K562 treated with DMSO at 1 percent for 48 hours (cell line): ENCODE results near the gene UBAC2. TPM values are rescaled to one million over a fixed set of nuclear protein-coding genes. Genes with fewer than 3 reads are reported as not detected.

Source experiments
- total RNA-seq: library from RNA; unstranded; fragments of 300-600 nt; gene quantifications from 2 replicates; pipeline ENCODE4 v1.2.3, GENCODE V29; 2022; ENCODE audit warnings: low replicate concordance; ENCODE audit errors: extremely low read depth

The UBAC2 gene, protein sequence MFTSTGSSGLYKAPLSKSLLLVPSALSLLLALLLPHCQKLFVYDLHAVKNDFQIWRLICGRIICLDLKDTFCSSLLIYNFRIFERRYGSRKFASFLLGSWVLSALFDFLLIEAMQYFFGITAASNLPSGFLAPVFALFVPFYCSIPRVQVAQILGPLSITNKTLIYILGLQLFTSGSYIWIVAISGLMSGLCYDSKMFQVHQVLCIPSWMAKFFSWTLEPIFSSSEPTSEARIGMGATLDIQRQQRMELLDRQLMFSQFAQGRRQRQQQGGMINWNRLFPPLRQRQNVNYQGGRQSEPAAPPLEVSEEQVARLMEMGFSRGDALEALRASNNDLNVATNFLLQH
- total RNA-seq, result not detected in 2 replicates

DNA sequence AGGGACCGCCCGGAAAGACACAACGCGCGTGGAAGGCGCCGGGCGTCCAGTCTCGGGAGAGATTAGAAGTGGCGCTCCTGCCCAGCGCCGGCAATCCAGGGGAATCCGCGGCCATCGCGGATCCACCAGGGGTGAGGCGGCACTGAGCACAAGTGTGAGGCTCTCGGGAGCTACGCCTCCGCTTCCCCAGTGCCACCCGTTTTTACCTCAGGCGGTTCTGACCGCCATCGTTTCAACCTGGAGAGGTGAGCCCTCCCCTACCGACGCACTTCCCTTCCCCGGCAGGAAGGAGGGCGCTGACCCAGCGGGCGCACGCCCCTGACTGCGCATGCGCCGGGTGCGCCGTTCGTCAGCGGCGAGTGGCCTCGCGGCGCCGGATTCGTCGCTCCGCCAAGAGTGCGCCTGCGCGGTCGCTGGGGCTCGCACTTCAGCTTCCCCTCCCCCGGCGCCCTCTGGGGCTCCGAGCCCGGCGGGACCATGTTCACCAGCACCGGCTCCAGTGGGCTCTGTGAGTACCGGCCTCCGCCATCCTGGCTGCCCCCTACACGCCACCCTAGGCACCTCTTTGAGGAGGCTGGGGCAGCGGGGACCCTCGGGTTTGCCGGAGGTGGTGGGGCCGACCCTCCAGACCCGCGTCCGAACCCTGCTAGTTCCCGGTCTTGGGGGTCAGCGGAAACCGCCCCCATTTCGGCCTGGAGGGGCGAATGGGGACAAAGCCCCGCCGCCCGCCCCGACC lies at the start of gene UBAC2:
TSS of gene UBAC2 (plus strand) at position 423 of the 736 bp plus-strand sequence. CDS start at position 478, 55 bp downstream.

DNA sequence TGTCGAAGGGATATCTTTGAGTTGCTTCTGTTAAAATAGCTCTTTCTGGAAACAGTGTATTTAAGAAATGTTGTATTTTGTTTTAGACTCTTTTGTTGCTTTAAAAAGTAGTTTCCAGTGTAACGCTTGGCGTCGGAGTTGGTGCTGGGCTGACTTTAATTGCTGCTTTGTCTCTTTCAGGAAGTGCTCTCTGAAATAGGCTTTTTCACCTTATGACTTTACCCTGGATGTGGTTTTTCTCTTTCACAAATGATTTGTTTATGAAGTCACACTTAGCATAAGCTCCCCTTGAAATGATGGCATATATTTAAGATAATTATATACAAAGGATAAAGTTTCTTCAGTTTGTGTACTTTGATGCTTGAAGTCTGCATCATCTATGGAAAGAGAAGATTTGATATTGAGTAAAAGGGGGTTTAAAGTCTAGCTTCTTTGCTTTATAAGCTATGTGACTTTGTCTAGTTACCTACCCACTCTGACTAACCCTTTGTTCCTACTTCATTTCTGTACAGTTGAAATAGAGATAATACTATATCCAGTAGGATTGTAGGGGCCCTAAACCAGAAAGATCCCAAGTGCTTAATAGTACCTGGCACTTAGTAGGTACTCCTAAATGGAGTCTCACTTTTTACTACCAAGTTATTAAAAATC lies 57.7 kb downstream of the UBAC2 start, which contains the start of gene GPR18:
TSS of gene GPR18 (minus strand) at position 170 of the 651 bp plus-strand sequence. CDS start 2,507 bp downstream, outside the sequence.

DNA sequence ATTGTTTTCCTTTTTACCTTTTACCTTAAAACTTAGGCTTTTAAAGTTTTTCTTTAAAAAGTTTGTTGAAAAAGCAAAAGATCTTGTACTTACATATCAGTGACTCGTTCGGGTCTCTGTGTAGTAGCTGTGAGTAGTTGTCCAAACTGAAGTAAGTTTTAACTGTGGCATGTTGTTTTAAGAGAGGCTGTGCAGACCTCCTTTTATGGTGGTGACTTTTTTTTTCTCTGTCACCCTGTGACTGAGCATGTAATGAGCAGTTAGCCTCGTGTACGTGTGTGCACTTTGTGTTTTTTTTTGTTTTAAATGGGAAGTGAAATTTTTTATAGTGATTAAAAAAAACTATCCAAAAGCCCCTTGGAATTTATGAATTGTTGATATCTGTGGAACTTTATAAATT lies 106.6 kb downstream of the UBAC2 start, which contains the start of gene GPR183:
TSS of gene GPR183 (minus strand) at position 153 of the 400 bp plus-strand sequence. CDS start 11,254 bp downstream, outside the sequence.

Other genes starting within 250 kb of the UBAC2 start
- not detected in 2 replicates for gene DOCK9, start 222.8 kb upstream of the UBAC2 start, total RNA-seq
- not detected in 2 replicates for gene GPR18, start 57.5 kb downstream of the UBAC2 start, total RNA-seq
- not detected in 2 replicates for gene GPR183, start 106.5 kb downstream of the UBAC2 start, total RNA-seq